CD4-positive, alpha-beta T cell treated with Interleukin-4 for 1 hour (primary cell): ENCODE measurements around the gene RFC5.
"Not testable (repeated sequence)": the region's sequence is repeated elsewhere in the genome, so short reads cannot be mapped to it uniquely, and the experiment has no call there.

Source experiments
- DNase-seq, 2 donors: peaks; one replicate each; pipeline ENCODE4 v3.0.0-alpha.2; 2020 to 2022

The RFC5 gene

DNA sequence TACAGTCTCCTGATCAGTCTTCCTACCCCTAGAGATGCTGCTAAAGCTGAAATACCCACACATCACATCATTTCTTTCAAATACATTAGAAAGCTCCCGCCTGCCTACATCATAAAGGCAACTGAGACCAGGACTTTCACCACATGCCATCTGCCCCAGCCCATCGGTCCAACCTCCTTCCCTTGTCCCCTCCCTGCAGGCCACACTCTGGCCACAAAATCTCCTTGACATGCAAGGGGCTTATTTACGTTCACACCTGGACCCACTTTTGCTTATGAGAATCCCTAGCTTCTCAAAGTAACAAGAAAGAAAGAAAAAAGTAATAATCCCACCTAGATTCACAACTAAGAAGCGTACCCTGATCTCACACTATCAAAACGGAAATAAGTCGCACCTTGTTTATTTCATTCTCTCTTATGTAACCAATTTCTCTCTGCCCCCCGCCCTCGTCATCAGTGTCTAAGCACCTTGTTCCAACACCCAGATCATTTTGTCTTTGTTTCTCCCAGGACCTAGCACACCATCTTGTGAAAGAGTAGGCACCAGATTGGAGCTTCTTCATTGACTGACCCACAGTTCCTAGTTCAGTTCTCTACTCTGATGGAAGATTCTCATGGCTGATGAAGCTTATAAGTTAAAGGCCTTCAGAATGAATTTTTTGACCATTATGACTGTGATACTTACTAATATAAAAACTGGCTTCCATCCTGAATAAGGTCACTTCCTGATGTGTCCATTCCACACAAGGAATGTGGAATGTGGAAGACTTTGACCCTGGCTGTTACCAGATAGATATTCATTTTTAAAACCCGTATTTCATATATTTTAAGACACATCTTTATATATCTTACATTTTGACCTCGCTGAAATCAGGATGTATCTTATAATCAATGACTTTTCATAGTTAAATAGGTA, 36.8 kb downstream of the RFC5 start:
- DNase-seq = peak; percentile 24 to 62

DNA sequence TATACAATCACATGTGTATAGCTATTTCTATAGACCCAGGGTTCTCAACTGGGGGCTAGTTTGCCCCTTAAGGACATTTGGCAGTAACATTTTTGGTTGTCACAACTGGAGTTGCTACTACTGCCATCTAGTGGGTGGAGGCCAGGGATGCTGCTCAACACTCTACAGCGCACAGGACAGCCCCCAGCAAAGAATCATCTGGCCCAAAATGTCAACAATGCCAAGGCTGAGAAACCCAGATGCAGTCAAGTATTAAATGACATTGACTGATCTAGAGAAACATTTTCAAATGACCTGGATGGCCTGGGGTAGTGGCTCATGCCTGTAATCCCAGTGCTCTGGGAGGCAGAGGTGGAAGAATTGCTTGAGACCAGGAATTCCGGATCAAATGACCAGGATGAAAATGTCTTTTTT, 38.6 kb downstream of the RFC5 start:
- peak; percentile 75 to 83 for DNase-seq

DNA sequence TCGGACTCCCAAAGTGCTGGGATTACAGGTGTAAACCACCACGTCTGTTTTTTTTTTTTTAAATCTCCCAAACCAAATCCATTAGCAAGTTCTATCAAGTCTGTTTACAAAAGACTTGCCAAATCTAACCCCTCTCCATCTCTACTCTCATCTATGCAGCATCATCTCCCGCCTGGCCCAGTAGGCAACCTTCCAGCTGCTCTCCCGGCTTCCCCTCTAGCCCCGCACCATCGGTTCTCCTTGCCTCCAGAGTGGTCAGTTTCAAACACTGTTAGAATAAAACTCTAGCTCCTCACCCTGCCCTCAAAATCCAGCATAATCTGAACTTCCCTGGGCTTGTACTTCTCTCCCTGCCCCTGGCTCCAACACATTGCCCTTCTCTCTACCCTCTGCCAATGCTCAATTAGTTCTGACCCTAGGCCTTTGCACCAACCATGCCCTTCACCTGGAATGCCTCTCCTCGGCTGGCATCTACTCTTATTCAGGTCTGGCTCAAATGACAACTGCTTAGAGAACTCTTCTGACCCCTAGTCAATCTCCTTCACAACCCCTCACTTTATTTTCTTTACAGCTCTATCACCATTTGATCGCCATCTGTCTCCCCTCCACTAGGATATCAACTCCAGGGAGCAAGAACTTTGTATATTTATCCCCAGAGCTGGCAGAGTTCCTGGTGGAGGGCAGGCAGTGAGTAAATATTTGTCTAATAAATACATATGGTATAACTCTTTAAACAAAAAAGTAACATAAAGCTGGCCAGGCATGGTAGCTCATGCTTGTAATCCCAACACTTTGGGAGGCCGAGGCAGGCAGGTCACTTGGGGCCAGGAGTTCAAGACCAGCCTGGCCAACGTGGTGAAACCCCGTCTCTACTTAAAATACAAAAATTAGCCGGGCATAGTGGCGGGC, 39.6 kb downstream of the RFC5 start:
- DNase-seq = no peak

DNA sequence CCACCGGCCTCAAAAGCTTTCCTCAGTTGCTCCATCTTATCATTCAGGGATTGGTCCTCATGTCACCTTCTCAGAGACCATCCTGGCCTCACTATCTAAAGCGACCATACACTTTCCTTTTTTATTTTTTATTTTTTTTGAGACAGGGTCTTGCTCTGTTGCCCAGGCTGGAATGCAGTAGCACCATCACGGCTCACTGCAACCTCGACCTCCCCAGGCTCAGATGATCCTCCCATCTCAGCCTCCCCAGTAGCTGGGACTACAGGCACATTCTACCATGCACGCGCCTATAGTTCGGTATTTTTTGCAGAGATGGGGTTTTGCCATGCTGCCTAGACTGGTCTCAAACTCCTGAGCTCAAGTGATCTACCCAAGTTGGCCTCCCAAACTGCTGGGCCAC, 41.7 kb downstream of the RFC5 start:
- no peak for DNase-seq

DNA sequence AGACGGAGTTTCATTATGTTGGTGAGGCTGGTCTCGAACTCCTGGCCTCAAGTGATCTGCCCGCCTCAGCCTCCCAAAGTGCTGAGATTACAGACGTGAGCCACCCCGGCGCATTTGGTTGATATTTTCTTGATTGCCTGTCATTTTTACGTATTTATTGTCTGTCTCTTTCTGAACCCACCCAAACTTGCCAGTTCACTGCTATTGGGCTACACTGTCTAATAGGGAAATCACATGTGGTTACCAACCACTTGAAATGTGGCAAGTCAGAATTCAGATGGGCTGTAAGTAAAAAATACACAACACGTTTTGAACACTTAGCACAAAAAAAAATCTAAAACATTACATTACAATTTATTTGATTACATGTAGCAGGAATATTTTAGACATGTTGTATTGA, 42.4 kb downstream of the RFC5 start:
- peak in 1 of 2 donors; percentile 44 for DNase-seq

DNA sequence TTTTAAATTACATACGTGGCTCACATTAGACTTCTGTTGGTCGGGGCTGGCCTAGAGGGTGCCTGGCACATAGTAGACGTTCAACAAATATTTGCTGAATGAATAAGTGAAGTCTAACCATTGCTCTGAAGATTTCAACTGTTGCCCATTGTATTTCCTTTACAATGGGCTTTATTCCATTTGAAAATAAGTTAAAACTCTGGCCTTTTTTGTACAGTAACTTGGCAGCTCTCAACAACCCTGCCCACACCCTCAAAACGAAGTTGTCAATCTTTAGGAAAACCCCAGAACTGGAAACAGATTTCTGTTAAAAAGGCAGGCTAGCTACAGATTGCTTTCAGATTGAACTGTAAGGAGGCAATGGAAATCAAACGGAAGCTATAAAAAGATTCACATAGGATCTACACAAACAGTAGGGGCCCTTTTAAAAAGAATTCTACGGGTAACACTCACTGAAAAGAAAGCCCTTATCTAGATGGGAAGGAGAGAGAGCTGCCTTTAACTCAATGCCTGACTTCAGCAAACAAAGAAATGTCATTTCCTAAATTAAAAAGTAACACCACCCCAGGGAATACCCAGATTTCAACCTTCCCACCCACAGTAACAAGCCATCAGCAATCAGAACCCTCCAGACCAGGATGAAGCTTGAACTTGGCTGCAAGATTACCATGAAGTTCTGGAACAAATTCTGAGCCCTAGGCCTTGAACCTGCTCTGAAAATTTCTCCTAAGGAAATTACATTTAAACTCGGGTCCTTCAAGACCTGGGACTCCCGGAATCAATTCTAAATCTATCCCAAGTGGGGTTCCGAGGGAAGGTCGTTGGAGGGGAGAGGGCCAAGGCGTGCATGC, 43.1 kb downstream of the RFC5 start:
- peak in 1 of 2 donors; percentile 36 for DNase-seq

DNA sequence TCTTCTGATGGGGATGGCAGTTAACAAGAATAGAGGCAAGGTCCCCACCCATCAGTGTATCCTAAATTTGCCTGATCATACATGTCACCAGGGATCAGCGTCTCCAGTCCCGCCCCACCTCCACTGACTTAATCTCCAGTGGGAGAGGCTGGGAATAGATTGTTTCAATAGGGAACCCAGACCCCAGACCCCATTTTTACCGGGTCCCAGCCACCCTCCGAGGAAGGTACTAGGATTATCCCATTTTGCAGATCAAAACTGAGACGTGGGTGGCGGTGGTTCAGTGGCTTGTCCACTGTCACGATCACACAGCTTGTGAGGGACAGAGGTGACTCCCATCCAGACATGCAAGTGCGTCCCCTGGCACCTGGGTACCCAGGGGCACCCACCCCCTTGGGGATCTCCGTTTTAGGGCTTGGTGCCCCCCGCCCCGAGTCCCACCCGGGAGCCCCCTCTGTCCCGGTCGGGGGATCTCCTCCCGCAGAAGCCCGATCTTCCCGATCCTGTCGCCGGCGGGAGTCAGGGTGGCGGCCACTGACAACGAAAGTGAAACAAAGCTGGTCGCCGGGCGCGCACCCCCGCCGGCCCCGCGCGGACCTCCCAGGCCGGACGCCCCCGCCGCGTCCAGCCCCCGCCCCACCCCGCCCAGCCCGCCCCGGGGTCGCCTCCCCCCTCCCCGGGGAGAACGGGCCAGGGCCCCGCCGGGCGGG, 44.0 kb downstream of the RFC5 start:
- DNase-seq = peak in 1 of 2 donors; percentile 41

DNA sequence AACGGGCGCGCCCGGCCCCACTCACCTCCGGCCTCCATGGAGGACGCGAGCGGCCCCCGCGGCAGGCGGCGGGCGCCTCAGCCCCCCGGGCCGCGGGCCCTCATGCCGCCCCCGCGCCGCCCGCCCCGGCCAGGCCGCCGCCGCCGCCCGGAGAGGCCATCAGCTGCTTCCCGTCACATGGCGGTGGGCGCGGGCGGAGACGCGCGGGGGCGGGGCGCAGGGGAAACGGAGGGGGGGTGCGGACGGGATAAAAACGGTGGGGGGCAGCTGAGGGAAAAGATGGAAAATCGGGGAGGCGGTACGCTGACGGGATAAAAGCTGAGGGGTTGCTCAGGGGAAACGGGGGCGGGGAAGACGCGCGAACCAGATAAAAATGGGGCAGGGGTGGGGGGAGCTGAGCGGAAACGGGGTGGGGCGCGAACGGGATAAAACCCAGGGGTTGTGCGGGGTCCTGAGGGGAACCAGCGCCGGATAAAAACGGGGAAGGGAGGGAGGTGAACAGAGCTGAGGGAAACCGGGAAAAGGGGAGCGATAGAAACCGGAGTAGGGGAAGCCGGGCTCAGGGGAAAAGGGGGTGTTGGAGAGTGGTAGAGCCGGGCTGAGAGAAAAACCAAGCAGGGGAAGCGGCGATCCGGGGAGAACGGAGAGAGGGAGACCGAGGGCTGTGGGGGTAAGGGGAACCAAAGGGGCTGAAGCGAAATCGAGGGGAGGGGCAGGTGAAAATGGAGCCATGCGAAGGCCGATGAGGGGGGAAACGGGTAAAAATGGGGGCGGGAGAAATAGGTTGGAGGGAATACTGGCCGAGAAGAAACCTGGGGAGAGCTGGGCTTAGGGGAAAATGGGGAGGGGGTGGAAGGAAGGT, 44.7 kb downstream of the RFC5 start, which contains the start of gene WSB2:
Gene WSB2 (minus strand): TSS at position 169 of the 862 bp plus-strand sequence. CDS start 131 bp downstream, at position 38.
- peak; percentile 36 to 60 for DNase-seq

DNA sequence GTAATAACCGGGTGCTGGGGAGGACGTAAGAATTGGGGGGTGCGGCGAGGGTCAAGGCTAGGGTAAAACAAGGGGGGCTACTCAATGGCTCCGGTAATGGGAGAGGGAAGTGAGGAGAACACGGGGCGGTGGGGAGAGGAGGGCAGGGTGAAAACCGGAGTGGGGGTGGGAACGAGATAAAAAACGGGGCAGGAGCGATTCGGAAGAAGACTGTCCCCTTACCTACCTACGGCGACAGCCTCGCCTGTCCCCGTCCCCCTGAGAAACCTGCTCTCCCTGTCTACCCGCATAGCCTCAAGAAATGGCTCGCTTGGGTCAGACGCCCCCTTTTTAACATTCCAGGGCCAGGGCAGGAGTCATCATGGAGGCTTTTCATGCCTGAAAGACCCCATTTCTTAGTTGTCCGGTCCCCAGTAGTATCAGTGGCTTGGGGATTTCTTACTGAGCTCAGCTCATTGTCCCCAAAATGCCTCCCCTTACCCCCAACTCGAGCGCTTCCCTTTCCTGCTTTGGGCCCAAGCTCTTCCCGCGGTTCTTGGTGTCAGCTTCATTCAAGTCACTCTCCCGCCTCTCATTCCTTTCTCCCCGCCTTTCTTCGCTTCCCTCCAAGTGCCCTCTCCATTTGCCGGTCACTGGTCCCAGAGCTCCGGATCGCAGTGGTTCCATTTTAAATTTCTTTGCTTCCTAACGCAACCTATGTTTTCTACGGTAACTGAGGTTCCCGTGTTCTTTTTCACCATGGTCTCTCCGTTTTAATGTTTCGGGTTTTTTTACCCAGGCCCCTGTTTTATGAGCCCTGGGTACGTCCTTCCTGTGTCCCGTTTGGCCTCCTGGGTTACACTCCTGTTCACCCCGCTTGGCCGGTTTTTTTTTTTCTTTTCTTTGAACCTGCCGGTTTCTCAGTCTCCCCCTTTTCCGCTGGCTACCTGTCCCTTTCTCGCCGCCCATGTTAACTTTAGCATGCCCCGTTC, 45.7 kb downstream of the RFC5 start:
- DNase-seq = peak in 1 of 2 donors; percentile 22

DNA sequence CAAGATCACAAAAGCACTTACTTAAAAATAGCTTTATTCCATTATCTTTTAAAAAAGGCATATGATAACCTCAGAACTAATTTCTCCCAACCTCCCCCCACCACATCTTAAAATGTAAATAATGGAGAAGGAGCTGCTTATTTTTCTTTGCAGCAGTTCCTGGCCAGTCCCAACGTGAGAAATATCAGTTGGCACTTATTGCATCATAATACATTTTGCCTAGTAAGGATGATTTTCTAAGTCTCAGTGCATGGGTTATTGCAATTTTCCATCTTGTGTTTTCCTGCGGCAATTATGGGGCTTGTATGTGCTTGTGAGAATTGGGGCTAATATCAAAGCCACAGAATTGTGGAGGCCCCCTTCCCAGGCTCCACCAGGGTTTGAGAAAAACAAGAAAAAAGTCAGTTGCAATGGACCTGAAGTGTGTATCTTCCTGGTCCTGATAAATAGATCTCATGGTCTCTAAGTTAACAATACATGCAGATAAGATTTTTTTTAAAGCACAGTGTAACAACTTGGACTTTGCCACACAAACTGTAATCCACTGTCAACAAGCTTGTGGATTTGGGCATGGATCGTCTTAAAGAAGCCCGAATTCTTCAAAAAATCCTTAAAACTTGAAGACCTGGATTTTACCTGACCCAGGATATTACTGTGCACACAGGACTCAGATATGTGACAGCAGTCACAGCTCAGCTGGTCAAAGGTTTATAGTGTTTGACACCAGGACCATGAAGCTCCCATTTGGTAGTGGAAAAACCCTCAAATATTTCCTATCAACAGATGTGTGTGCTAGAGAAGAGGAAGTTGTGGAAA, 47.3 kb downstream of the RFC5 start:
- no peak for DNase-seq

DNA sequence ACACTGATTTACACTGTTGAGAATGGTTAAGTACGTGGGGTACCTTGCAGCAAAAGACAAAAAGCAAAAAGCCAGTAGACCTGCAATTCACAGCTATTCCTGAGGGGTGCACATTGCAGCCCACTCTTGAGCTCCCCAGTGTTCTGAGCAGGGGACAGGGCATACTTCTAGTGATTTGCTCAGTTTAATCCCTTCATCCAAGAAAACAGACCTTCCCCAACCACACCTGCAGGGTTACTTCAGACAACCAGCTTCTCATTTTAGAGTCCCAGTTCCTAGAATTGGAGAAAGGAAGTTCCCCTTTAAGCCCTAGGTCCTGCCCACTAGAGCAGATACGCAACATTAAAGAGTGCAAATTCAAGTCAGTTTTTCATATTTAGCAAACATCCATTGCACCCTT, 48.1 kb downstream of the RFC5 start:
- peak in 1 of 2 donors; percentile 28 for DNase-seq

DNA sequence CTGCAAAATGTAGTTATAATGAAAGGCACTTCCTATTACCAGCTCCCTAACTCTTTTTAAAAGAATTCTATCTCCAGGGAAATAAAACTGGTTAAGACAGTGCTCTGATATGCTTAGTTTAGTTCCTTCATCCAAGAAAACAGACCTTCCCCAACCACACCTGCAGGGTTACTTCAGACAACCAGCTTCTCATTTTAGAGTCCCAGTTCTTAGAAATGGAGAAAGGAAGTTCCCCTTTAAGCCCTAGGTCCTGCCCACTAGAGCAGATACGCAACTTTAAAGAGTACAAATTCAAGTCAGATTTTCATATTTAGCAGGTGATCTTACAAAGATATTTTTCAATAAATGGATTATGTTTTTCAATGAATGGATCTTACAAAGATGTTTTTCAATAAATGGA, 48.9 kb downstream of the RFC5 start:
- DNase-seq = no peak

DNA sequence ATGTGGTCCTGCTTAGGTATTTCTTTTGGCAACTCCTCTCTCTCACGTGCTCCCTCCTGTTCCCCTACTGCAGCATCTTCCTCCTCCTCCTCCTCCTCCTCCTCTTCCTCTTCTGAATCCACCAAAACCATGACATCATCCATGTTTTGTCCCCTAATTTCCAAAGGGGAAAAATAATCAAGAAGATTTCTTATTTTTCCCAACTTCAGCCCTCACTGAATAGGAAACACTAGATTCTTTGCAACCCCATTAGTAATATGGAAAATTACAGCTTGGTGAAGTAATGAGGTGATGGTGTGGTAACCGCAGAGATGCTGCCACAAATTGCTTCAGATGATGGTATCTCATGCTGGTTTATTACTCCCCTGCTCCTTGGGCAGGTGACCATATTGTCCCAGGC, 51.9 kb downstream of the RFC5 start:
- DNase-seq = no peak

DNA sequence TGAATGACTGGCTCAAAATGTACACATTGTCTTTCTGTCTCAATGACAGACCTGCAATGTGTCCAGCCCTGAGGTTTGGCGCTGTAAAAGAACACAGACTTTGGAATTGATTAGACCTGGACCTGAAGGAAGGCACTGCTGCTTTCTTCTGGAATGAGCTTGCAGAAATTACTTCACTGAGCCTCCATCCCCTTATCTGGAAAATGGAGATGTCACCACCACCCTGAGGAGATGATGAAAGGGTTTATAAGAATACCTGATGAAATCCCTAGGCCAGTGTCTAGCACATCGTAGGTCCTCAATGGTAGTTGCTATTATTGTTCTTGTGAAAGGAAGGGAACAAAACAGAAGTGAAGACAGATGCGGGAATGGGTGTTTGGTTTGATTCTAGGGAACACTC, 54.1 kb downstream of the RFC5 start:
- no peak for DNase-seq

DNA sequence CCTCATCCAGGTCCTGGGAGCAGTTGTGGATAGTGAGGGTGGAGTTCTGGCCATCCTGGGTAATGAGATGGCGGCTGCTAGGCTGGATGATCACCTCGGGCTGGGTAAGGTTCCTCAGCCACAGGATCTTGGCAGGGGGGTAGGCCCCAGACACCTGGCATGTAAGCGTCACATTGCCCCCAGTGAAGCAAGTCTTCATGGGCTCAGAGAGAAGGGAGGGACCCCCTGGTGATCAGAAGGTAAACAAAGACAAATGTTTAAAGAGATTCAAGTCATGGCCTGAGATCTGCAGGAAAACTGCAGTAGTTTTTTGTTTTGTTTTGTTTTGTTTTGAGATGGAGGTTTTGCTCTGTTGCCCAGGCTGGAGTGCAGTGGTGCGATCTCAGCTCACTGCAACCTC, 57.3 kb downstream of the RFC5 start:
- DNase-seq = no peak

DNA sequence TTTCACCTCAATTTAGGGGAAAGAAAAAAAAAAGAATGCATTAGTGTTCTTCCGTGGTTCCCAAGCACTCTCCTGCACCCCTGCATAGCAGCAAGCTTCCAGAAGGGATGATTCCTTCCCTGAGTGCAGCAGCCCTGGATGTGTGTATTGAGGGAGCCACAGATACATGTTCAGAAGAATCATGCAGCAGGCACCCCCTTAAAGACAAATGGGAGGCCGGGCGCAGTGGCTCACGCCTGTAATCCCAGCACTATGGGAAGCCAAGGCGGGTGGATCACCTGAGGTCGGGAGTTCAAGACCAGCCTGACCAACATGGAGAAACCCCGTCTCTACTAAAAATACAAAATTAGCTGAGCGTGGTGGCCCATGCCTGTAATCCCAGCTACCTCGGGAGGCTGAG, 65.0 kb downstream of the RFC5 start:
- not testable (repeated sequence) for DNase-seq
